Adrenal gland (tissue), 12 donors: Measurements from ENCODE around the gene CCDC177. TPM values are rescaled to one million over a fixed set of nuclear protein-coding genes. Genes with fewer than 3 reads are reported as not detected.

Experiments used
- DNase-seq, 7 donors: peaks; one replicate each; pipeline ENCODE4 v3.0.0-alpha.2; 2019 to 2020
- H3K27ac ChIP-seq, 5 donors: fragments of 200-600 bp; sonication (generic) in 4 of 5; 1 replicate in 3 of 5; 2 replicates in 2 of 5; pipeline versions ENCODE4 v1.5.1 to v1.8.0; 2016 to 2020; ENCODE audit warnings: mild to moderate bottlenecking in 1 of 5
- H3K27me3 ChIP-seq: fragments of 200-600 bp; 2 replicates; pipeline ENCODE4 v1.8.0; 2021
- H3K36me3 ChIP-seq, 2 donors: fragments of 200-600 bp; replicated peaks in 1 of 2; 1 replicate in 1 of 2; 2 replicates in 1 of 2; pipeline versions ENCODE4 v1.5.1 to v1.8.0; 2018 to 2022
- H3K4me1 ChIP-seq, 2 donors: fragments of 200-600 bp; replicated peaks in 1 of 2; 1 replicate in 1 of 2; 2 replicates in 1 of 2; pipeline versions ENCODE4 v1.5.1 to v1.8.0; 2018 to 2021
- H3K4me3 ChIP-seq, 4 donors: fragments of 200-600 bp; sonication (generic) in 3 of 4; one replicate each; pipeline ENCODE4 v1.5.1; 2016 to 2018
- H3K9me3 ChIP-seq, 3 donors: fragments of 200-600 bp; sonication (generic) in 1 of 3; replicated peaks in 1 of 3; 1 replicate in 2 of 3; 2 replicates in 1 of 3; pipeline versions ENCODE4 v1.5.1 to v1.8.0; 2016 to 2021
- POLR2A ChIP-seq, 2 donors: fragments of 450-650 bp; IDR thresholded peaks; one replicate each; pipeline ENCODE4 v1.6.1; 2017; ENCODE audit warnings: antibody characterized with exemption in 2 of 2, mild to moderate bottlenecking in 2 of 2, moderate library complexity in 1 of 2
- WGBS, 4 donors: extraction: QIAGEN DNeasy Blood & Tissue Kit in 2 of 4; methylation state at CpG; one replicate each; pipeline versions ENCODE4 v1.1.5 to v1.1.7; 2013 to 2017; 5-methylcytosine and 5-hydroxymethylcytosine counted together
- intact Hi-C, 2 donors: fragments of 100-400 bp; cut with DNase I; formaldehyde crosslinking; loops; one replicate each; pipeline versions ENCODE4 v1.14.1 to v1.15.0; 2022 to 2023
- polyA plus RNA-seq, 3 donors: library from polyadenylated mRNA; stranded (reverse); fragments of 200-250 nt in 2 of 3; fragments of 350-450 nt in 1 of 3; fragmentation: Illumina TruSeq in 1 of 3; extraction: RNeasy Lipid Tissue Mini Kit (QIAGEN cat#74804) in 1 of 3; gene quantifications; one replicate each; pipeline ENCODE4 v1.2.3, GENCODE V29; 2013 to 2014
- total RNA-seq, 9 donors: library from RNA; depleted of rRNA in 4 of 9; stranded (reverse); fragments of >200 nt in 4 of 9; fragments of 120-200 nt in 1 of 9; fragmentation: NEBNext Ultra II Directional in 1 of 9; extraction: Animal tissue kit (Norgen Biotek cat#: 25700) in 1 of 9; gene quantifications; one replicate each; pipeline versions ENCODE4 v1.1.0 to v1.2.4, GENCODE V29; 2013 to 2023
- TF ChIP-seq, protein P1 (sequence below), 6 experiments: fragments of 450-650 bp in 4 of 6; fragments of 200-600 bp in 2 of 6; sonication (generic) in 1 of 6; IDR thresholded peaks; 1 replicate in 5 of 6; 2 replicates in 1 of 6; pipeline versions ENCODE4 v1.5.1 to v1.8.0; 2016 to 2021; ENCODE audit warnings: antibody characterized with exemption in 6 of 6, mild to moderate bottlenecking in 2 of 6, moderate library complexity in 1 of 6
- donor health status: healthy with polysubstance abuse.
- donor health status: Bipolar disorder and iron deficiency.
- donor health status: DM: yes; HTN: yes; CAD: no.
- donor health status: DM: no; HTN: no; CAD: no.
- donor health status: DM: no; HTN: no; CAD: no.
- donor health status: DM: yes; HTN: yes; CAD: no.

The CCDC177 gene
- total and polyA plus RNA-seq, 12 donors = 0.04 to 0.61 (median 0.30) TPM; not detected in 3

DNA sequence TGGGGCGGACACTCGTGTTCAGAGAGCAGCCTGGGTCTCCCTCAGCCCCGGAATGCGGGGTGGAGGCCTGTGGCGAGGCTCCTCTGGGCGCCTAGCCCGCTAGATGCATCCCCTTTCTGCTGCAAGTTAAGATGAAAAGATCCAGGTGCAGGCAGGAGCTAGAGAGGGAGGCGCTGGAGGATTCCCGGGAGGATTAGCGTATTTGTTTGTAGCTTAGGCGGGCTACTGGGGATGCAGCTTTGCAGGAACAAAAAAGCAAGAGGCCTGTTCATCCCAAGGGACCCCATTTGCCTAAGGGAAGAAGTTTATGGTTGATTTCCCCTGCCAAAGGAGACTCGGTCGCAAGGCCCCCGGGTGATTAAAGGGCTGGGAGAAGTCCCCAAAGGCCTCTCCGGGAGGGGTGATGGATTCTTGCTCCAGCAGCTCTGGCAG, 824 bp downstream of the CCDC177 start:
- Histone ChIP-seq H3K4me1 (peaks cover 5 to 28% of the 10 kb centered on the region in 2 donors), H3K27me3 (peaks cover 63% of the 10 kb centered on the region), H3K36me3 (no peaks in the 10 kb centered on the region), H3K27ac (no peak overlapping the region), H3K4me3 (no peak overlapping the region), H3K9me3 (no peaks in the 10 kb centered on the region)
- DNase-seq = no peak
- intact Hi-C loops = loop anchor here (2.0 to 5.0 kb wide), 2 partner anchors 35 to 37 kb away; no protein-coding TSS in a partner anchor
- WGBS, 4 donors = 5 to 13% (median 7%) methylated on average over 9 to 15 of the region's 15 CpGs
- no peak for TF ChIP-seq POLR2A (IDR thresholded peaks at IDR 0.05)
- TF ChIP-seq, protein P1, sequence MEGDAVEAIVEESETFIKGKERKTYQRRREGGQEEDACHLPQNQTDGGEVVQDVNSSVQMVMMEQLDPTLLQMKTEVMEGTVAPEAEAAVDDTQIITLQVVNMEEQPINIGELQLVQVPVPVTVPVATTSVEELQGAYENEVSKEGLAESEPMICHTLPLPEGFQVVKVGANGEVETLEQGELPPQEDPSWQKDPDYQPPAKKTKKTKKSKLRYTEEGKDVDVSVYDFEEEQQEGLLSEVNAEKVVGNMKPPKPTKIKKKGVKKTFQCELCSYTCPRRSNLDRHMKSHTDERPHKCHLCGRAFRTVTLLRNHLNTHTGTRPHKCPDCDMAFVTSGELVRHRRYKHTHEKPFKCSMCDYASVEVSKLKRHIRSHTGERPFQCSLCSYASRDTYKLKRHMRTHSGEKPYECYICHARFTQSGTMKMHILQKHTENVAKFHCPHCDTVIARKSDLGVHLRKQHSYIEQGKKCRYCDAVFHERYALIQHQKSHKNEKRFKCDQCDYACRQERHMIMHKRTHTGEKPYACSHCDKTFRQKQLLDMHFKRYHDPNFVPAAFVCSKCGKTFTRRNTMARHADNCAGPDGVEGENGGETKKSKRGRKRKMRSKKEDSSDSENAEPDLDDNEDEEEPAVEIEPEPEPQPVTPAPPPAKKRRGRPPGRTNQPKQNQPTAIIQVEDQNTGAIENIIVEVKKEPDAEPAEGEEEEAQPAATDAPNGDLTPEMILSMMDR (IDR thresholded peaks at IDR 0.05) = no peak

DNA sequence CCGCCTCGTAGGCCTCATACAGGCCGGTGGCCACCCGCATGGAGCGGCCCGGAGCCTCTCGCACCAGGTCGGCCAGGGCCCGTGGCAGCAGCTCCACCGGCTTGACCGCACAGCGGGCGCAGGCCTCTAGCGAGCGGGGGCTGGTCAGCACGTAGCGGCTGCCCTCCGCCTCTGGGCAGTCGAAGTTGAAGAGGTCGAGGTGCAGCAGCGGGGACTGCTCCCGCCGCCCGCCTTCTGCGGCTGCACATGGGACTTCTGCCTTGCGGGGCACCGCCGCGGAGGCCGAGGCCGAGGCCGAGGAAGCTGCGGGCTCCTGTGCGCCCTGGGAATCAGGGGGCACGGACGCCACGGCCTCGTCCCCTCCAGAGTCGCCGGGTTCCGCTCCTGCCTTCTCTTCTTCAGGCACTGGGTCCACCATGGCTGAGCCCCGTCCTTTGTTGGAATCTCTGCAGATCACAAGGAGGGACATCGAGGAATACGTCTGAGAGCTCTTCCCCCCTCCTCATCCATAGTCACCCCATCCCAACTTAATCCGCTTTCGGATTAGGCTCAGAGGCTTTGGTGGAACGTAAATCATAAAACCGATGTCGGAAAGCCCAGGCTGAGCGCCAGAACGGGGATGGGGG, 1.4 kb downstream of the CCDC177 start:
- DNase-seq = no peak
- WGBS, 4 donors = 27 to 50% (median 32%) methylated on average over 8 to 51 of the region's 51 CpGs
- Histone ChIP-seq H3K4me1 (peaks cover 5 to 28% of the 10 kb centered on the region in 2 donors), H3K4me3 (no peak overlapping the region), H3K36me3 (no peaks in the 10 kb centered on the region), H3K9me3 (no peaks in the 10 kb centered on the region), H3K27ac (no peak overlapping the region), H3K27me3 (peaks cover 67% of the 10 kb centered on the region)
- TF ChIP-seq, protein P1 (IDR thresholded peaks at IDR 0.05) = no peak
- no peak for TF ChIP-seq POLR2A (IDR thresholded peaks at IDR 0.05)
- intact Hi-C loops = loop anchor here (2.0 to 5.0 kb wide), 2 partner anchors 35 to 36 kb away; no protein-coding TSS in a partner anchor

DNA sequence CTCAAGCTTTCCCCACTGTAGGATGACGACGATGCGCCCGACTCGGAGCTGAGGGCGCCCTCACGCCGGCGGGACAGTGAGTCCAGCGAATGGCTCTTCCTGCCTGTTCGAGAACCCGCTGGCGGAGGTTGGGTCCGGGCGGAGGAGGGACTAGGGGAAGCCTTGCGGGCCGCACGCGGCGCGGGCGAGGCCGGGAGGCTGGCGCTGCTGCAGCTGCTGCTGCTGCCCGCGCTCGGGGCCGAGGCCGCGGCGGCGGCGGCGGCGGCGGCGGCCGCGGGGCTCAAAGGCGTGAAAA, 1.9 kb downstream of the CCDC177 start:
- TF ChIP-seq, protein P1 (IDR thresholded peaks at IDR 0.05) = no peak
- no peak for TF ChIP-seq POLR2A (IDR thresholded peaks at IDR 0.05)
- H3K36me3 ChIP-seq = no peaks in the 10 kb centered on the region
- intact Hi-C loops = loop anchor here (2.0 to 5.0 kb wide), 2 partner anchors 34 to 35 kb away; no protein-coding TSS in a partner anchor
- H3K27ac ChIP-seq = no peak overlapping the region
- peaks cover 68% of the 10 kb centered on the region for H3K27me3 ChIP-seq
- 29 to 52% (median 31%) methylated on average over 16 to 37 of the region's 40 CpGs; no CpG with 5 or more reads in 1 of the 4 donors for WGBS, 4 donors
- peaks cover 5 to 28% of the 10 kb centered on the region in 2 donors for H3K4me1 ChIP-seq
- H3K9me3 ChIP-seq = no peaks in the 10 kb centered on the region
- H3K4me3 ChIP-seq = peak overlapping the region in 1 of 4 donors; percentile 59
- DNase-seq = no peak

DNA sequence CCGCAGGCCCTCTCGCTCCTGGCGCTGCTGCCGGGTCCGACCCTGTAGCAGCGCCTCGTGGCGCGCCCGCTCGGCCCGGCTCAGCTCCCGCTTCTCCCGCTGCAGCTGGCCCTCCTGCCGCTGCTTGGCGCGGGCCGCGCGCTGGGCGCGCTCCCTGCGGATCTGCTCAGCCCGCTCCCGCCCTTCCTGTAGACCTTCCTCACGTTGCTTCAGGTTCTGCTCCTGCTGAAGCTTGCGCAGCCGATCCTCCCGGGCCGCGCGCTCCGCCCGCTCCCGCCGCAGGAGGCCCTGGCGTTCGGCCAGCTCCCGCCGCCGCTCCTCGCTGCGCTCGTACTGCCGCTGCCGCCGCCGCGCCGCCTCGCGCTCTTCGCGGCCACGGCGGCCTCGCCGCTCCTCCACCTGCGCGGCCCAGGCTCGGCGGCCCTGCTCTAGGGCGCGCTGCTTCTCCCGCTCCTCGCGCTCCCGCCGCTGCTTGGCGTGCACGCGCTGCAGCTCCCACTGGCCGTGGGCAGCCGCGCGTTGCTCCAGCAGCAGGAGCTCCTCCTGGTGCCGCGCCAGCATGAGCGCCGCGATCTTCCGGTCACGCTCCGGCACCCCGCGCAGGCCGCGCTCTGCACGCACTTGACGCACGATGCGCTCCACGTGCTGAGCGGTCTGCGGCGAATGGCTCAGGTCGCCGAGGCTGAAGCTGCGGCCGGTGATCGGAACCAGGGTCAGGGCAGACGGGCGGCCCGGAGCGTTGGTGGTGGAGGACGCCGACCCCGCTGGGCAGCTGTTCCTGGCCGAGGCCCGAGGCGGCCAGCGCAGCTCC, 2.4 kb downstream of the CCDC177 start:
- Histone ChIP-seq H3K27ac (no peak overlapping the region), H3K4me1 (peaks cover 5 to 28% of the 10 kb centered on the region in 2 donors), H3K36me3 (no peaks in the 10 kb centered on the region), H3K9me3 (no peaks in the 10 kb centered on the region), H3K4me3 (peak overlapping the region in 1 of 4 donors; percentile 59), H3K27me3 (peaks cover 68% of the 10 kb centered on the region)
- TF ChIP-seq POLR2A (IDR thresholded peaks at IDR 0.05) = no peak
- TF ChIP-seq, protein P1 (IDR thresholded peaks at IDR 0.05) = no peak
- intact Hi-C loops = loop anchor here (2.0 to 5.0 kb wide), 2 partner anchors 33 to 35 kb away; no protein-coding TSS in a partner anchor
- WGBS, 4 donors = 9 to 70% (median 12%) methylated on average over 2 to 112 of the region's 112 CpGs
- peak in 4 of 7 donors; percentile 20 to 61 (median 30) for DNase-seq
